ENCODE data around the gene CHAF1A.

Gene CHAF1A

GRCh38 chr19:4487572-4487971 lies 85.1 kb downstream of the CHAF1A start:
- Mint-ChIP-seq H3K9me3 (no peaks in the 10 kb centered on the region), H3K27ac (no peak overlapping the region), H3K36me3 (peaks cover 49% of the 10 kb centered on the region)

GRCh38 chr19:4488496-4488895 lies 86.1 kb downstream of the CHAF1A start:
- Mint-ChIP-seq H3K27me3 (no peaks in the 10 kb centered on the region), H3K27ac (no peak overlapping the region), H3K9me3 (no peaks in the 10 kb centered on the region), H3K4me1 (no peaks in the 10 kb centered on the region), H3K4me3 (no peak overlapping the region), H3K36me3 (peaks cover 44% of the 10 kb centered on the region)
- no peak for ATAC-seq

More at GRCh38 chr19:4487572-4487971, 85.1 kb downstream of the CHAF1A start:
- H3K27me3 Mint-ChIP-seq: no peaks in the 10 kb centered on the region
- H3K4me1 Mint-ChIP-seq: no peaks in the 10 kb centered on the region
- no peak overlapping the region for H3K4me3 Mint-ChIP-seq
- no peak for ATAC-seq

- ATAC-seq: no peak
- Mint-ChIP-seq H3K27ac (no peak overlapping the region), H3K36me3 (peaks cover 40% of the 10 kb centered on the region), H3K27me3 (no peaks in the 10 kb centered on the region), H3K9me3 (no peaks in the 10 kb centered on the region), H3K4me3 (no peak overlapping the region), H3K4me1 (no peaks in the 10 kb centered on the region)
Observed at GRCh38 chr19:4491446-4491845, 89.0 kb downstream of the CHAF1A start.

- no peak for ATAC-seq
- H3K27ac Mint-ChIP-seq: no peak overlapping the region
- H3K27me3 Mint-ChIP-seq: no peaks in the 10 kb centered on the region
- H3K4me1 Mint-ChIP-seq: no peaks in the 10 kb centered on the region
- no peak overlapping the region for H3K4me3 Mint-ChIP-seq
- H3K9me3 Mint-ChIP-seq: no peaks in the 10 kb centered on the region
- H3K36me3 Mint-ChIP-seq: peaks cover 33% of the 10 kb centered on the region
Observed at GRCh38 chr19:4492337-4493103, 90.1 kb downstream of the CHAF1A start.

Measured in stimulated activated memory B cell treated with anti-CD40 and anti-IgM and Interleukin-4, amounts not matched to agents 10 μg/mL and 1 μg/mL and 100 μg/mL, for 72 hours (primary cell).